GM12874 (cell line): ENCODE results near the gene WDR1.

ENCODE experiments used
- CTCF ChIP-seq: IDR thresholded peaks from 2 replicates; pipeline ENCODE4 v1.5.1; 2011; ENCODE audit warnings: low read depth, mild to moderate bottlenecking, control low read depth, low read length, moderate library complexity; ENCODE audit not compliant: insufficient read depth

Gene WDR1

GRCh38 chr4:10034136-10034535 lies 82.5 kb downstream of the WDR1 start:
- TF ChIP-seq CTCF = no peak

GRCh38 chr4:10033191-10033881 lies 83.3 kb downstream of the WDR1 start:
- TF ChIP-seq CTCF = no peak

GRCh38 chr4:10032625-10033024 lies 84.0 kb downstream of the WDR1 start:
- TF ChIP-seq CTCF = no peak

- no peak for TF ChIP-seq CTCF
These were observed 84.7 kb downstream of the WDR1 start for GRCh38 chr4:10031668-10032590.

GRCh38 chr4:10030972-10031667 lies 85.5 kb downstream of the WDR1 start:
- TF ChIP-seq CTCF = no peak

- TF ChIP-seq CTCF = no peak
These were observed 87.2 kb downstream of the WDR1 start for GRCh38 chr4:10029403-10029802.

GRCh38 chr4:10028910-10029309 lies 87.7 kb downstream of the WDR1 start:
- no peak for TF ChIP-seq CTCF
